Panc1 (cell line): ENCODE results near the gene BRD3. TPM values are rescaled to one million over a fixed set of nuclear protein-coding genes. Genes with fewer than 3 reads are reported as not detected.

Source experiments
- ATAC-seq: fragments of 200-7000 bp; cut with Tn5 transposase; 2 replicates; pipeline ENCODE4 v1.9.1; 2020; ENCODE audit warnings: mild to moderate bottlenecking, moderate library complexity
- BruUV-seq: library from RNA; stranded (reverse); fragments of 400-500 nt; replicated peaks from 2 replicates; lab custom pipeline; 2021; lab: Mats Ljungman, UMichigan
- CTCF ChIA-PET: fragments of 300-600 bp; sonication (Branson Sonifier 250); formaldehyde crosslinking; loops from one replicate; lab custom pipeline; 2022; ENCODE audit warnings: antibody characterized with exemption; lab: Charles Lee
- POLR2A ChIA-PET: fragments of 300-600 bp; sonication (Branson Sonifier 250); formaldehyde crosslinking; loops from one replicate; lab custom pipeline; 2022; ENCODE audit warnings: antibody characterized with exemption; lab: Charles Lee
- DNase-seq: peaks from one replicate; pipeline ENCODE4 v3.0.0-alpha.2; 2010; ENCODE audit warnings: low read depth, low spot score
- H3K27ac ChIP-seq: 2 replicates; pipeline ENCODE4 v1.5.1; 2011; ENCODE audit warnings: mild to moderate bottlenecking, low read length, inconsistent platforms
- H3K27me3 ChIP-seq: fragments of 200-500 bp; sonication (Bioruptor generic); 2 replicates; pipeline ENCODE4 v1.6.0; 2014; ENCODE audit warnings: low read length, inconsistent platforms; ENCODE audit not compliant: control insufficient read depth, insufficient read depth
- H3K36me3 ChIP-seq: fragments of 200-500 bp; sonication (Bioruptor generic); 2 replicates; pipeline ENCODE4 v1.5.1; 2014; ENCODE audit warnings: inconsistent platforms, mild to moderate bottlenecking, low read length, moderate library complexity; ENCODE audit not compliant: control insufficient read depth, insufficient read depth
- H3K4me1 ChIP-seq: 2 replicates; pipeline ENCODE4 v1.5.1; 2011; ENCODE audit warnings: inconsistent platforms, mild to moderate bottlenecking, low read length, moderate library complexity; ENCODE audit not compliant: control insufficient read depth, insufficient read depth
- H3K4me3 ChIP-seq, 2 experiments: 2 replicates each; pipeline ENCODE4 v1.5.1; 2011 to 2012; ENCODE audit warnings: low read depth in 2 of 2, low read length in 2 of 2, mild to moderate bottlenecking in 2 of 2, inconsistent platforms in 1 of 2, moderate library complexity in 1 of 2
- H3K9me3 ChIP-seq: fragments of 200-500 bp; sonication (Bioruptor generic); 2 replicates; pipeline ENCODE4 v1.5.1; 2014; ENCODE audit warnings: low read depth, mild to moderate bottlenecking, inconsistent platforms, low read length, moderate library complexity; ENCODE audit not compliant: control insufficient read depth, insufficient read depth
- CTCF ChIP-seq: fragments of 450-650 bp; IDR thresholded peaks from 2 replicates; pipeline ENCODE4 v1.5.1; 2017; ENCODE audit warnings: mild to moderate bottlenecking
- POLR2AphosphoS5 ChIP-seq: IDR thresholded peaks from 2 replicates; pipeline ENCODE4 v1.6.1; 2012; ENCODE audit warnings: mild to moderate bottlenecking, low read depth, low read length, moderate library complexity
- REST ChIP-seq, 2 experiments: IDR thresholded peaks; 2 replicates each; pipeline ENCODE4 v1.6.1; 2011 to 2012; ENCODE audit warnings: low read depth in 2 of 2, control low read depth in 1 of 2, low read length in 1 of 2, mild to moderate bottlenecking in 1 of 2, moderate library complexity in 1 of 2; ENCODE audit not compliant: insufficient read depth in 1 of 2
- SIN3A ChIP-seq: IDR thresholded peaks from 2 replicates; pipeline ENCODE4 v1.6.1; 2012; ENCODE audit warnings: low read depth, mild to moderate bottlenecking, low read length, moderate library complexity, borderline replicate concordance; ENCODE audit not compliant: insufficient read depth
- TCF7L2 ChIP-seq: IDR thresholded peaks from 2 replicates; pipeline ENCODE4 v1.6.1; 2011; ENCODE audit warnings: mild to moderate bottlenecking, low read depth, low read length, inconsistent platforms
- in situ Hi-C: cut with HindIII; loops from 2 replicates; pipeline ENCODE4 v1.10.0; 2016; ENCODE audit warnings: low sequenced_read_pairs, low pct_unique_long_range_greater_than_20kb
- intact Hi-C: fragments of 100-400 bp; cut with micrococcal nuclease; formaldehyde crosslinking; loops from one replicate; pipeline ENCODE4 v1.10.0; 2022; ENCODE audit not compliant: unreplicated experiment
- total RNA-seq: library from RNA; stranded (reverse); gene quantifications from one replicate; pipeline ENCODE4 v1.2.1, GENCODE V29; 2021; ENCODE audit not compliant: unreplicated experiment

Gene BRD3
- total RNA-seq, 1 experiment from 2014 or later, result 27.6 TPM

GRCh38 chr9:134050726-134051125, 17.1 kb downstream of the BRD3 start:
- H3K27ac ChIP-seq, result no peak overlapping the region
- H3K27me3 ChIP-seq, result no peaks in the 10 kb centered on the region
- H3K36me3 ChIP-seq, result no peaks in the 10 kb centered on the region
- TF ChIP-seq CTCF, result no peak
- no peak for TF ChIP-seq REST (IDR thresholded peaks at IDR 0.05; ENCODE audit: insufficient read depth in 1 of 2, low read depth in 2 of 2, low read length in 1 of 2)
- TF ChIP-seq POLR2AphosphoS5, result no peak
- TF ChIP-seq SIN3A, result no peak
- no peak for TF ChIP-seq TCF7L2
- ATAC-seq (no peak), DNase-seq (no peak)
- in situ Hi-C loops, result no loop called here
- ChIA-PET CTCF (no interaction called here), POLR2A (interaction anchor here (0.6 kb wide), 1 partner anchor 96 kb away, joined by 3 read pairs; no protein-coding TSS in a partner anchor)
- H3K4me1 ChIP-seq, result no peaks in the 10 kb centered on the region
- intact Hi-C loops, result no loop called here
- no peaks in the 10 kb centered on the region for H3K9me3 ChIP-seq
- no peak overlapping the region for H3K4me3 ChIP-seq
- no TSS peak for BruUV-seq

GRCh38 chr9:134049772-134050588, 17.8 kb downstream of the BRD3 start:
- intact Hi-C loops, result no loop called here
- ChIA-PET POLR2A (no interaction called here), CTCF (no interaction called here)
- H3K36me3 ChIP-seq, result no peaks in the 10 kb centered on the region
- no peak for TF ChIP-seq CTCF
- no peak for TF ChIP-seq POLR2AphosphoS5
- TF ChIP-seq TCF7L2, result no peak
- no peak for TF ChIP-seq SIN3A
- TF ChIP-seq REST (IDR thresholded peaks at IDR 0.05; ENCODE audit: insufficient read depth in 1 of 2, low read depth in 2 of 2, low read length in 1 of 2), result no peak
- no peak overlapping the region for H3K27ac ChIP-seq
- H3K4me3 ChIP-seq, result no peak overlapping the region
- no peak for ATAC-seq
- BruUV-seq, result no TSS peak
- DNase-seq, result no peak
- no peaks in the 10 kb centered on the region for H3K4me1 ChIP-seq
- in situ Hi-C loops, result no loop called here
- no peaks in the 10 kb centered on the region for H3K27me3 ChIP-seq
- no peaks in the 10 kb centered on the region for H3K9me3 ChIP-seq
